Endothelial cell of umbilical vein (primary cell): ENCODE data around the gene USP36. TPM values are rescaled to one million over a fixed set of nuclear protein-coding genes. Genes with fewer than 3 reads are reported as not detected.

ENCODE experiments used
- BruUV-seq: library from RNA; stranded (reverse); fragments of 400-500 nt; replicated peaks from 2 replicates; lab custom pipeline; 2021; lab: Mats Ljungman, UMichigan
- CTCF ChIA-PET: fragments of 300-600, 350-600 bp; sonication (Branson Sonifier 250); formaldehyde crosslinking; loops from one replicate; lab custom pipeline; 2021; ENCODE audit warnings: antibody characterized with exemption, inconsistent platforms; lab: Charles Lee
- POLR2A ChIA-PET: fragments of 300-600, 350-600 bp; sonication (Branson Sonifier 250); formaldehyde crosslinking; loops from one replicate; lab custom pipeline; 2021; ENCODE audit warnings: antibody characterized with exemption, inconsistent platforms; lab: Charles Lee
- DNase-seq: peaks from one replicate; pipeline ENCODE4 v3.0.0-alpha.2; 2011; ENCODE audit warnings: low read depth, low spot score
- FAIRE-seq: peaks from 2 replicates; lab custom pipeline; 2011; peaks lifted over from hg19 to GRCh38; lab: Jason Lieb, UNC
- H2AFZ ChIP-seq: 2 replicates; pipeline ENCODE4 v1.6.0; 2012; ENCODE audit warnings: low read depth, low read length, control low read depth, inconsistent platforms
- H3K27ac ChIP-seq: 2 replicates; pipeline ENCODE4 v1.5.1; 2011; ENCODE audit warnings: low read depth, mild to moderate bottlenecking, control low read depth, low read length, moderate library complexity; ENCODE audit not compliant: insufficient read depth
- H3K27me3 ChIP-seq, 2 experiments: 2 replicates each; pipeline versions ENCODE4 v1.6.0 to v1.6.1; 2011; ENCODE audit warnings: low read length in 2 of 2, mixed read lengths in 1 of 2; ENCODE audit not compliant: control insufficient read depth in 2 of 2, insufficient read depth in 2 of 2
- H3K36me3 ChIP-seq, 2 experiments: 2 replicates in 1 of 2; 3 replicates in 1 of 2; pipeline ENCODE4 v1.5.1; 2011; ENCODE audit warnings: low read length in 2 of 2, mild to moderate bottlenecking in 1 of 2, moderate library complexity in 1 of 2; ENCODE audit not compliant: control insufficient read depth in 2 of 2, insufficient read depth in 2 of 2; ENCODE audit errors: extremely low read depth in 1 of 2
- H3K4me1 ChIP-seq: 3 replicates; pipeline ENCODE4 v1.5.1; 2011; ENCODE audit warnings: mild to moderate bottlenecking, low read length; ENCODE audit not compliant: control insufficient read depth, insufficient read depth; ENCODE audit errors: extremely low read depth
- H3K4me2 ChIP-seq: 2 replicates; pipeline ENCODE4 v1.6.1; 2011; ENCODE audit warnings: low read length, control low read depth, mixed read lengths; ENCODE audit not compliant: insufficient read depth
- H3K4me3 ChIP-seq, 3 experiments: fragments of 200-600 bp in 1 of 3; sonication (generic), shearing (Covaris generic) in 1 of 3; replicated peaks in 1 of 3; 2 replicates each; pipeline ENCODE4 v1.5.1; 2011 to 2016; ENCODE audit warnings: control low read depth in 3 of 3, low read length in 3 of 3, mild to moderate bottlenecking in 2 of 3, inconsistent platforms in 1 of 3, low read depth in 1 of 3, moderate library complexity in 1 of 3; ENCODE audit not compliant: insufficient read depth in 1 of 3
- H3K79me2 ChIP-seq: 2 replicates; pipeline ENCODE4 v1.6.0; 2012; ENCODE audit warnings: low read length, inconsistent platforms; ENCODE audit not compliant: control insufficient read depth, insufficient read depth
- H3K9ac ChIP-seq: replicated peaks from 2 replicates; pipeline ENCODE3; 2011; ENCODE audit warnings: low read length, control low read depth; ENCODE audit not compliant: insufficient read depth; ENCODE audit errors: extremely low read depth
- H3K9me1 ChIP-seq: replicated peaks from 3 replicates; pipeline ENCODE4 v1.6.0; 2011; ENCODE audit warnings: mild to moderate bottlenecking, low read length; ENCODE audit not compliant: control insufficient read depth, insufficient read depth; ENCODE audit errors: extremely low read depth
- H3K9me3 ChIP-seq: replicated peaks from 2 replicates; pipeline ENCODE4 v1.5.1; 2012; ENCODE audit warnings: low read length, inconsistent platforms; ENCODE audit not compliant: control insufficient read depth, insufficient read depth
- H4K20me1 ChIP-seq: replicated peaks from 2 replicates; pipeline ENCODE3; 2011; ENCODE audit warnings: mild to moderate bottlenecking, low read length; ENCODE audit not compliant: control insufficient read depth, insufficient read depth; ENCODE audit errors: extremely low read depth
- CTCF ChIP-seq, 2 donors: IDR thresholded peaks; 1 replicate in 1 of 2; 2 replicates in 1 of 2; pipeline ENCODE4 v1.5.1; 2011; ENCODE audit warnings: low read length in 2 of 2, mild to moderate bottlenecking in 2 of 2, moderate library complexity in 2 of 2, control low read depth in 1 of 2, inconsistent platforms in 1 of 2, low read depth in 1 of 2; ENCODE audit not compliant: insufficient read depth in 1 of 2; ENCODE audit errors: extremely low read depth in 1 of 2
- JUN ChIP-seq: IDR thresholded peaks from 2 replicates; pipeline ENCODE4 v1.6.1; 2011; ENCODE audit warnings: borderline replicate concordance, low read depth; ENCODE audit not compliant: insufficient read length, insufficient read depth
- MAX ChIP-seq: IDR thresholded peaks from 2 replicates; pipeline ENCODE4 v1.6.1; 2011; ENCODE audit not compliant: insufficient read depth, insufficient read length
- MYC ChIP-seq: IDR thresholded peaks from one replicate; pipeline ENCODE4 v1.6.1; 2011; ENCODE audit warnings: mild to moderate bottlenecking, low read depth, low read length
- POLR2A ChIP-seq: IDR thresholded peaks from 2 replicates; pipeline ENCODE4 v1.6.1; 2012; ENCODE audit warnings: low read depth, mild to moderate bottlenecking, control low read depth, low read length
- dilution Hi-C: fragments of 300-500 bp; cut with MboI; formaldehyde crosslinking; loops from one replicate; pipeline ENCODE4 v1.15.0; 2019; ENCODE audit warnings: low sequenced_read_pairs; ENCODE audit not compliant: extremely low pct_ligation_motif_present
- intact Hi-C: fragments of 100-400 bp; cut with micrococcal nuclease; formaldehyde crosslinking; loops from one replicate; pipeline ENCODE4 v1.10.0; 2022
- polyA plus RNA-seq, 4 experiments: library from polyadenylated mRNA; depleted of rRNA in 3 of 4; stranded (reverse) in 3 of 4; unstranded in 1 of 4; fragments of >200 nt; gene quantifications; 2 replicates each; pipeline versions ENCODE4 v1.2.1 to v1.2.3, GENCODE V29; 2011 to 2012; ENCODE audit warnings: missing spikeins in 1 of 4
- total RNA-seq: library from RNA; stranded (reverse); gene quantifications from 2 replicates; pipeline ENCODE4 v1.2.3, GENCODE V29; 2021

Gene USP36
- total and polyA plus RNA-seq, 2 donors (not counting 3 experiments of a cell fraction or from before 2014, with no cell fraction given): 29.8 to 46.6 TPM

- Histone ChIP-seq H3K9me1 (no peaks in the 10 kb centered on the region), H4K20me1 (no peaks in the 10 kb centered on the region), H3K36me3 (no peaks in the 10 kb centered on the region), H3K79me2 (peaks cover 19% of the 10 kb centered on the region), H3K27ac (peak within 1 kb of the TSS; percentile 51), H3K9me3 (no peaks in the 10 kb centered on the region), H3K4me1 (peaks cover 4% of the 10 kb centered on the region), H3K9ac (peak within 1 kb of the TSS; percentile 89), H3K27me3 (no peaks in the 10 kb centered on the region), H3K4me2 (peak within 1 kb of the TSS; percentile 94), H3K4me3 (peak within 1 kb of the TSS; percentile 84 to 94 (median 84)), H2AFZ (peak within 1 kb of the TSS; percentile 93)
- DNase-seq: no peak
- TF ChIP-seq POLR2A (no peak), MYC (no peak), JUN (no peak), CTCF (IDR thresholded peaks at IDR 0.05; ENCODE audit: extremely low read depth in 1 of 2, insufficient read depth in 1 of 2, low read depth in 1 of 2, low read length in 2 of 2) (no peak), MAX (no peak)
- no peak for FAIRE-seq
- intact Hi-C loops: loop anchor here (2.0 kb wide), 1 partner anchor 15 kb away; no protein-coding TSS in a partner anchor
- ChIA-PET CTCF (interaction anchor here (0.9 kb wide), 1 partner anchor 13 kb away, joined by 3 read pairs; no protein-coding TSS in a partner anchor), POLR2A (interaction anchor here (0.9 kb wide), 1 partner anchor 10 kb away, joined by 6 read pairs; no protein-coding TSS in a partner anchor)
- BruUV-seq: no TSS peak
- dilution Hi-C loops: no loop called here
Measured at GRCh38 chr17:78781893-78782304, 58.7 kb downstream of the USP36 start, which contains the start of gene CYTH1. CYTH1 (minus strand) TSS chr17:78782273; CDS start chr17:78782223, 50 bp downstream.
